ENCODE measurements around the gene ZC3H12D. TPM values are rescaled to one million over a fixed set of nuclear protein-coding genes. Genes with fewer than 3 reads are reported as not detected.

ZC3H12D gene
- total RNA-seq, 1 experiment from 2014 or later: 0.48 TPM

DNA sequence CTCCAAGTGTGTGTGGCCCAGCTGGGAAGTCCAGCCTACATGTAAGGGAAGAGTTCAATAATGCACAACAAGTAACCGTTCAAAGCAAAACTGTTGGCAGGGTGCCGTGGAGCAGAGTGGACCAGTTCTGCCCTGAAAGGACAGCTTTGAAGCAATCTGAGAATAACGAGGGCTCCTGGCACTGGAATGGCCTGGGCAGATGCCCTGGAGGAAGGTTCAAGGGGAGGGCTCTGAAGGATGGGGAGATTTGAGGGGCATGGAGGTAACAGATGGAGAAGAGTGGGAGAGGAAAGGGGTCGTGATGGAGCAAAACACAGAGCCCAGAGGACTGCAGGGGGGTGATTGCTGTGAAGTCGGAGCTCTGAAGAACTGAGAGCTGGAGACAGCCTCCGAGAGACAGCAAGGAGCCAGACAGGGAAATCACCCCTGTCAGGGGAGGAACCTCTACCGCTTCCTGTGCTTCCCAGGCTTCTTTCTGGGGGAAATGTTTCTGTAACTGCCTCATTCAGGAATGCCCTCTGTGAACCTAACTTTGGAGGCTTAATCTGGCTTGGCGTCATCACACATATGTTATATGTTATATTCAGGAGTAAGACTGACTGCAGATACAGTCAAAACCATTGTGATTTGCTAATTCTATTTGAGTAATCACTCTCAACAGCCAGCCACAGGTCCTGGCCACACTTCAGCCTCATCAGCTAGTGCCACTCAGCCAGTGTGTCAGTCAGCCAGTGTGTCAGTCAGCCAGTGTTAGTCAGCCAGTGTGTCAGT is 41.2 kb downstream of the ZC3H12D start:
- no peak for DNase-seq (ENCODE audit: low read depth)

- DNase-seq (ENCODE audit: low read depth): no peak
These were observed 43.1 kb downstream of the ZC3H12D start for GRCh38 chr6:149441740-149442139.

DNA sequence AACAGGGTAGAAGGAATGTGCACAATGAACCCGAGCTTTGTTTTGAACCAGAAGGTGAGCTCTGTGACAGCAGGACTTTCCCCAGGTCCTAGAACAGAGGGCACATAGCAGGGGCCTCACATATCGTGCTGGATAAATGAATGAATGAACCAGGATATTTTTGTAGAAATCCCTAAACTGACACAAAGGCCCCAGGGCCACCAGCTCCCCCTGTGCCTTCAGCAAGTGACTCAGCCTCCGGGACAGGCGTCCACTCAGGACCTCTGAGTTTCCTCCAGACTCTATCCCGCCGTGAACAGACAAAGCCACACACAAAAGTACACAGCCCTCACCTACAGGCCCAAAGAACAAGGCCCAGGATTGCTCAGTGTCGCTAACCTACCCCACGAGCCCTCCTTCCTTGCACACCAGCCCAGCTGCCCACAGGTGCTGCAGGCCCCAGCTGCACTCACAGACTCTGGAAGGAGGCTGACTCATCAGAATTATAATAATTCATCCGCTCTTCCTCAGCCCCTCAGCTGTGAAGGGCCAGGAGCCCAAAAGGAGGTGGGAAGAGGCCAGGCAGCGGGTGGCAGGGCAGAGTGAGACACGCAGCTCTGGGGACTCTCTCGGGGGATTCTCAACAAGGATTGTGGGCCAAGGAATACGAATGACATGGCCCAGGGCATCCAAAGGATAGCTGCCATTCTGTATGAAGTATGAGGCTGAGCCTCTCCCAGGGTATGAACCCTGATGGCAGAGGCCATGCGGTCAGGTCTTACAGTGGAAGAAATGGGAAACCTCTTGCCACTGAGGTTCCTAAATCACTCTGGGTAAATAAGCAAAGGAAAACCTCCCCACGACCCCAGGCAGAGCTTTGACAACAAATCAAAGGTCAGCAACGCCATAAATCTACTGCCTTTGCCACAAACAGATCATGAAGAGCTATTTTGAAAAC is 43.8 kb downstream of the ZC3H12D start:
- DNase-seq (ENCODE audit: low read depth): peak; percentile 62

DNA sequence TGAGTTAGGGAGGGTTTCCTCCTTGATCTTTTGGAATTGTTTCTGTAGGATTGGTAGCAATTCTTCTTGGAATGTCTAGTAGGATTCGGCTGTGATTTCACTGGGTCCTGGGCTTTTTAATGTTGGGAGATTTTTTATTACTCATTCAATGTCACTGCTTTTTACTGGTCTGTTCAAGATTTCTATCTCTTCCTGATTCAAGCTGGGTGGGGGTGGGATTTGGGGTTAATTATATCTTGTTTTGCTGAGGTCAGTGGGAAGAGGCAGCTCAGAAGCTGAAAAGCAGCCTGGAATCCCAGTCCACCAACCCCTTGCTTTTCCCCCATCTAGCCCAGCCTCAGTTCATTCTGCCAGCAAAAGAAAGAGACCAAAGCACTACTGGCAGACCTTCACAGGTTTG is 45.2 kb downstream of the ZC3H12D start:
- no peak for DNase-seq (ENCODE audit: low read depth)

GRCh38 chr6:149438855-149439254 is 46.0 kb downstream of the ZC3H12D start:
- no peak for DNase-seq (ENCODE audit: low read depth)

DNA sequence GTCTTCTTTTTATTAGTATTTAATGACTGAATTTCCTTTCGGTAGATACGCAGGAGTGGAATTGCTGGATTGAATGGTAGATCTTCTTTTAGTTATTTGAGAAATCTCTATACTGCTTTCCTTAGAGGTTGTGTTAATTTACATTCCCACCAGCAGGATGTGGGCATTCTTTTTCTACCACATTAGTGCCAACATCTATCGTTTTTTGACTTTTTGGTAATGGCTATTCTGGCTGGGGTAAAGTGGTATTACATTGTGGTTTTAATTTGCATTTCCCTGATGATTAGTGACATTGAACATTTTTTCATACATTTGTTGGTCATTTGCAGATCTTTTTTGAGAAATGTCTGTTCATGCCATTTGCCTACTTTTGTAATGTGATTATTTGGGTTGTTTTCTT is 47.6 kb downstream of the ZC3H12D start:
- no peak for DNase-seq (ENCODE audit: low read depth)

- DNase-seq (ENCODE audit: low read depth): no peak
These were observed 48.2 kb downstream of the ZC3H12D start for GRCh38 chr6:149436647-149437046.

GRCh38 chr6:149435919-149436586 is 48.8 kb downstream of the ZC3H12D start:
- DNase-seq (ENCODE audit: low read depth): no peak

GRCh38 chr6:149433881-149434280 is 50.9 kb downstream of the ZC3H12D start:
- no peak for DNase-seq (ENCODE audit: low read depth)

- DNase-seq (ENCODE audit: low read depth): no peak
These were observed 51.4 kb downstream of the ZC3H12D start for GRCh38 chr6:149433405-149433804.

DNA sequence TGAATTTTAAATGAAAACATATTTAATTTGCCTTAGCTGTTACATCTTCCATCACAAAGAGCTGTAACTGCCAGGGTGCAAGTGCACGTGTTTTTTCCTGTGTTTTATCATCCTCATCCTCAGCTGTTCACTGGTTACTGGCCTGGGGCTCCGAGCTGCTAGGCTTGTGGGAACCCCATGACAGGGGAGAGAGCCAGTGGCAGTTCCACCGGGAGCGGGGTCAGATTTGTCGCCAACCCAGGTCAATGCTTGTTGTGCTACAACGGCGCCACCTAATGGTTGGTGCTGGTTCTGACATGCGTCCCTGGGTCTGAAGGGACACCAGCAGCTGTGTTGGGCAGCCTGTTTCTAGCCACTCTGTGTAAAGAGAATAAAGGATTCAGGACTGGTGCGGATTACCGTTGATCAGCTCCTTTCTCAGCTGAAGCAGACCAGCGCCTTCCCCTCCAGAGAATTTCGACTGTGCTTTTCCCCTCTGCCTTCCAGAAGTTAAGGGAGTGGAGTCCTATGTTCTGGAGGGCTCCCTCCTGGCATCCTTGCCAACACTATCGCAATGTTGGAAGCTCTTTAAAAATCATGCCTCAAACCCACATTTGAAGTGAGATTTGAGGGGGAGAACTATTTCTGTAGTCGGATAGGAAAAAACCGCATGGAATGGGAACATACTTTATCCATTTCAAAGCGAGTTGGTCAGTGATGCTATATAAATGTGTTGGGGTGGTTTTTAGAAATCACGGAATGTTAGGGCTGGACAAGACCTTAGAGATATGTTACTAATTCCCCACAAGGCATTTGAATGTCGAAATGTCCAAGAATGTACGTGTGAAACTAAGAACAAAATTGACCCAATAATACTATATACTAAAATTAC is 52.7 kb downstream of the ZC3H12D start:
- peak; percentile 84 for DNase-seq (ENCODE audit: low read depth)

DNA sequence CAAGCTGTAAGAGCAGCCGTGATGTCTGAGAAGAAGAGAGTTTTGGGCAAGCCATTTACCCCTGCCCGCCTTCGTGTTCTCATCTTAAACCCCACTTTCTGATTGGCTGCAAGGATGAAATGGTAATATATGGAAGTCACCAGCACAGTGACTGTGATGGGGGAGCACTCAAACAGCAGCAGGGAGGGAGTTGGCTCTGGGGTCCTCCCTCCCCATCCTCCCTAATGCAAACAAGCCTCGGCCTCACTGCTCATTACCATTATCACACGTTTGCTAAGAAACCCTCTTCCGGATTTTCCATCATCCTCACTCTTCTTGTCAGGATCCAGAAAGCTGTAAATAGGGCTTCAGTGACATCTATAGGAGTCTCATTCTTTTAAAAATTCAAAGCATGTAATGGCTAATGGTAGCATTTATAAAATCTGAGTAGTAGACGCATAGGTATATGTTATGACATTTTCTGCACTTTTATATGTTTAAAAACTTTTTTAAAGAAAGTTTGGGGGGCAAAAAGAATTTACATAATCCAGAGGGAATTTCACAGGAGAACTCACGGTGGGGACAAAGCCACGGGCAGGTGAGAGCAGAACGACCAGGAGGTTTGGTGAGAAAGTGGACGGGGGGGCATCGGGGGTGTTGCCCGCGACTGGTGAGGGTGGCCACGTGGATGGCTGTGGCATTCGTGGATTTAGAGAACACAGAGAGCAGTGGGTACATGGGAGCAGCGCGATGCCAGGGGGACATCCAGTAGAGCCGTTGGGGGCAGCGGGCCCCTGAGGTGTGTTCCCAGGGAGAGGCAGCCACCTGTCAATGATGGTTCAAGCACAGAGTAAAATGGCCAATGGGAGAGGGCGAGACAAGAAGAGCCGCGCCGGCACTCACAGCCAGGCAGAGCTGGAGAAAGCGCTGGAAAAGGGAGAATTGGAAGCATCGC is 55.1 kb downstream of the ZC3H12D start:
- no peak for DNase-seq (ENCODE audit: low read depth)

DNA sequence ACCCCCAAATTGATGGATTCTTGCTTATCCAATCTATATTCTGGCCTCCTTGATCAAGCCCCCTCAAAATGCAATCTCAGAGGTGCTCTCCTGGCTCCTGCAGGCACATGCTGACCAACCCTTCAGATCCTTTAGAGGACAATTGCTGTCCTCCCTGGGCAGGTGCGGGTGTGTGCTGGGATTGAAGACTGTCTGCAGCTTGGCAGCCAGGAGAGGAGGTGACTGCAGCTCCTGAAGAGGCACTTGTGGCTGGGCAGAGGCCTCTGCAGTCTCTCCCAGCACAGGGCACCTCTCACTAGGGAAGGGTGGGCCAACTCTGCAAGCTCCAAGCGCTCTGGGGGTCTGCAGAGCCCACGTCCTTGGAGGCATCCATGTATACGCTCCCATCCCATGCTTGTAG is 56.2 kb downstream of the ZC3H12D start:
- DNase-seq (ENCODE audit: low read depth): no peak

GRCh38 chr6:149425754-149426153 is 59.1 kb downstream of the ZC3H12D start:
- no peak for DNase-seq (ENCODE audit: low read depth)

DNA sequence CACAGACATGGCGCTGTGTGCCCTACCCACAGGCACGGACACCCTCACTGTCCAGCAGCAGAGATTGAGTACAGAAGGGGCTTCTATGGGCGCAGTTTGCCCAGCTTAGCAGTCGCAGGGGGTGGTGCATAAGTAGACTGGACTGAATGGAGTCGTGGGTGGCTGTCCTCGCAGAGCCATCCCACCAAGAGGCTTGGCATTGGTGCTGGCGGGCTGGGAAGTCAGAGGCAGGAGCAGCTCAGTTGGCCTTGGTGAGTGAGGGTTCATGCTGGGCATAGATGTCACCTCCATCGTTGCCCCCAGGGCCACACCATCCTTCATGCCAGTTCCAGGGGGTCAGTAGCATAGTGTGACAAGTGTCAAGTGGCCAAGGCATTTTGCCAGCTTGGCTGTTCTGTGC is 59.6 kb downstream of the ZC3H12D start:
- no peak for DNase-seq (ENCODE audit: low read depth)

GRCh38 chr6:149423964-149424440 is 60.8 kb downstream of the ZC3H12D start:
- DNase-seq (ENCODE audit: low read depth): no peak

- DNase-seq (ENCODE audit: low read depth): no peak
These were observed 62.2 kb downstream of the ZC3H12D start for GRCh38 chr6:149422581-149422980.

- no peak for DNase-seq (ENCODE audit: low read depth)
These were observed 63.7 kb downstream of the ZC3H12D start for GRCh38 chr6:149421132-149421531.

DNA sequence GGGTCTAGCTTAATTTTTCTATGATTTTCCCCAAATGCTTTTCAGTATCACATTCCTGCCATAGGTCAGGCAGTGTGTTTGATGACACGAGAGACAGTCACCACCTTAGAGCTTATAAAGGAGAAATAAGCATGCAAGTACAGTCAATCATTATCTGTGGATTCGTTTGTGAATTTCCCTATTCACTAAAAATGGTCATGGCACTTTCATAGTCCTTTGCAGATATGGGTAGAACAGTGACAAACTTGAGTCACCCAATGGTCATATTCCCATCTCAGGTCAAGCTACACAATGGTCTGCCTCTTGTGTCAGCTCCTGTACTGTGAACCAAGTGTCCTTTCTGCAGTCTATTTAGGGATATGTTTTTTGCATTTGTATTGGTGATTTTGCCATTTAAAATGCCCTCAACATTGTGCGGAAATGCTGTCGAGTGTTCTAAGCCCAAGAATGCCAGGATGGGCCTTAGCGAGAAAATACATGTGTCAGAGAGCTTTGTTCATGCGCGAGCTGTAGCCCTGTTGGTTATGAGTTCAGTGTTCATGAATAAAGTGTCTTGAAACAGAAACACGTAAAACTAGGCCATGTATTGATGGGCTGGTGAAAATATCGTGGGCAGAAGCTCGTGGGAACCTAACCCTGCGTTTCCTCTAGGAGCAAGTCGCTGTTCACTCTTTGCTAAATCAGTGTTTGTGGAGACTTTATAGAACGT is 65.0 kb downstream of the ZC3H12D start:
- no peak for DNase-seq (ENCODE audit: low read depth)
